DOHH2 (cell line): ENCODE data around the gene AFAP1.

Experiments used
- H3F3A ChIP-seq: fragments of 200-600 bp; sonication (generic), shearing (Covaris generic); 2 replicates; pipeline ENCODE4 v1.6.0; 2016; ENCODE audit warnings: antibody characterized with exemption, mild to moderate bottlenecking; ENCODE audit not compliant: control insufficient read depth, insufficient read depth
- H3K27ac ChIP-seq: fragments of 200-600 bp; sonication (generic); 2 replicates; pipeline ENCODE4 v1.5.1; 2014; ENCODE audit warnings: low read depth, mild to moderate bottlenecking, low read length, moderate library complexity
- H3K27me3 ChIP-seq: fragments of 200-600 bp; sonication (generic); 2 replicates; pipeline ENCODE4 v1.6.1; 2014; ENCODE audit warnings: mild to moderate bottlenecking, low read length, mixed read lengths; ENCODE audit not compliant: control insufficient read depth
- H3K36me3 ChIP-seq: fragments of 200-600 bp; sonication (generic); 2 replicates; pipeline ENCODE4 v1.6.1; 2014; ENCODE audit warnings: mild to moderate bottlenecking, low read length, moderate library complexity, mixed read lengths; ENCODE audit not compliant: control insufficient read depth
- H3K4me1 ChIP-seq: fragments of 200-600 bp; sonication (generic); 2 replicates; pipeline ENCODE4 v1.6.1; 2014; ENCODE audit warnings: mild to moderate bottlenecking, low read length, mixed read lengths; ENCODE audit not compliant: control insufficient read depth
- H3K4me2 ChIP-seq: fragments of 200-600 bp; sonication (generic); 2 replicates; pipeline ENCODE4 v1.6.0; 2014; ENCODE audit warnings: mild to moderate bottlenecking, low read length, moderate library complexity
- H3K4me3 ChIP-seq: fragments of 200-600 bp; sonication (generic); 2 replicates; pipeline ENCODE4 v1.5.1; 2014; ENCODE audit warnings: mild to moderate bottlenecking, low read length, mixed read lengths
- H3K79me2 ChIP-seq: fragments of 200-600 bp; sonication (generic); 2 replicates; pipeline ENCODE4 v1.6.1; 2014; ENCODE audit warnings: mild to moderate bottlenecking, low read length, mixed read lengths; ENCODE audit not compliant: control insufficient read depth
- H3K9me2 ChIP-seq: fragments of 200-600 bp; sonication (generic); replicated peaks from 2 replicates; pipeline ENCODE4 v1.6.1; 2014; ENCODE audit warnings: mild to moderate bottlenecking, low read length, mixed read lengths; ENCODE audit not compliant: control insufficient read depth
- H3K9me3 ChIP-seq: fragments of 200-600 bp; sonication (generic); 2 replicates; pipeline ENCODE4 v1.6.1; 2014; ENCODE audit warnings: antibody characterized with exemption, low read length, mixed read lengths; ENCODE audit not compliant: control insufficient read depth, insufficient read depth
- H4K20me1 ChIP-seq: fragments of 200-600 bp; sonication (generic); 2 replicates; pipeline ENCODE4 v1.6.0; 2014; ENCODE audit warnings: low read depth, mild to moderate bottlenecking, antibody characterized with exemption, low read length, moderate library complexity; ENCODE audit not compliant: control insufficient read depth, insufficient read depth
- CTCF ChIP-seq: fragments of 200-600 bp; sonication (generic); IDR thresholded peaks from one replicate; pipeline ENCODE4 v1.5.1; 2014; ENCODE audit warnings: antibody characterized with exemption, mild to moderate bottlenecking, low read depth, low read length; ENCODE audit not compliant: poor library complexity, severe bottlenecking
- EZH2phosphoT487 ChIP-seq: fragments of 200-600 bp; sonication (generic); IDR thresholded peaks from 2 replicates; pipeline ENCODE4 v1.6.1; 2017; ENCODE audit warnings: borderline replicate concordance, mild to moderate bottlenecking, antibody characterized with exemption, low read length, moderate library complexity, mixed read lengths

The AFAP1 gene

GRCh38 chr4:7714738-7715137, 224.9 kb downstream of the AFAP1 start:
- TF ChIP-seq CTCF = no peak

GRCh38 chr4:7714176-7714575, 225.5 kb downstream of the AFAP1 start:
- no peaks in the 10 kb centered on the region for H3K9me2 ChIP-seq
- H3K79me2 ChIP-seq = no peaks in the 10 kb centered on the region
- no peaks in the 10 kb centered on the region for H3K9me3 ChIP-seq
- no peaks in the 10 kb centered on the region for H3F3A ChIP-seq
- H4K20me1 ChIP-seq = no peaks in the 10 kb centered on the region
- H3K4me1 ChIP-seq = peaks cover 4% of the 10 kb centered on the region; the same call in 1 of the 2 replicates
- H3K36me3 ChIP-seq = no peaks in the 10 kb centered on the region
- H3K27ac ChIP-seq = no peak overlapping the region
- H3K27me3 ChIP-seq = no peaks in the 10 kb centered on the region
- no peak overlapping the region for H3K4me3 ChIP-seq
- TF ChIP-seq CTCF = no peak
- TF ChIP-seq EZH2phosphoT487 = no peak
- H3K4me2 ChIP-seq = no peak overlapping the region

More at GRCh38 chr4:7714738-7715137, 224.9 kb downstream of the AFAP1 start:
- Histone ChIP-seq H3K27ac (no peak overlapping the region), H3K36me3 (no peaks in the 10 kb centered on the region), H3K27me3 (0 out of 2 replicates have a peak, but pooled peaks cover under 1% of the 10 kb centered on the region), H4K20me1 (no peaks in the 10 kb centered on the region), H3K4me2 (no peak overlapping the region), H3K9me3 (no peaks in the 10 kb centered on the region), H3F3A (no peaks in the 10 kb centered on the region), H3K79me2 (no peaks in the 10 kb centered on the region), H3K4me3 (no peak overlapping the region), H3K4me1 (peaks cover 6% of the 10 kb centered on the region; the same call in 1 of the 2 replicates), H3K9me2 (no peaks in the 10 kb centered on the region)

- Histone ChIP-seq H3K27ac (no peak overlapping the region), H3K9me3 (no peaks in the 10 kb centered on the region), H3K4me3 (no peak overlapping the region), H3K36me3 (no peaks in the 10 kb centered on the region), H4K20me1 (no peaks in the 10 kb centered on the region), H3K4me2 (no peak overlapping the region), H3K79me2 (no peaks in the 10 kb centered on the region), H3K4me1 (peaks cover under 1% of the 10 kb centered on the region; the same call in 1 of the 2 replicates), H3K9me2 (no peaks in the 10 kb centered on the region), H3K27me3 (no peaks in the 10 kb centered on the region), H3F3A (no peaks in the 10 kb centered on the region)
- no peak for TF ChIP-seq EZH2phosphoT487
- no peak for TF ChIP-seq CTCF
These were observed 225.9 kb downstream of the AFAP1 start for GRCh38 chr4:7713757-7714156.
